Mucosa of descending colon (tissue), 3 donors: Measurements from ENCODE around the gene ZFP1. TPM values are rescaled to one million over a fixed set of nuclear protein-coding genes. Genes with fewer than 3 reads are reported as not detected.
A peak's percentile ranks its signal among the peaks of the same experiment; 100 is the strongest.

Experiments
- ATAC-seq: fragments of 200-7000 bp; cut with Tn5 transposase; one replicate; pipeline ENCODE4 v1.9.1; 2020; ENCODE audit warnings: mild to moderate bottlenecking, moderate library complexity
- DNase-seq, 3 donors: peaks; one replicate each; pipeline ENCODE4 v3.0.0-alpha.2; 2020
- H3K36me3 ChIP-seq: fragments of 200-600 bp; one replicate; pipeline ENCODE4 v1.8.0; 2021; ENCODE audit warnings: low read depth, mild to moderate bottlenecking
- H3K4me1 ChIP-seq: fragments of 200-600 bp; one replicate; pipeline ENCODE4 v1.8.0; 2021; ENCODE audit warnings: low read depth, mild to moderate bottlenecking
- H3K4me3 ChIP-seq: fragments of 200-600 bp; one replicate; pipeline ENCODE4 v1.8.0; 2021; ENCODE audit warnings: mild to moderate bottlenecking
- H3K9me3 ChIP-seq: fragments of 200-600 bp; one replicate; pipeline ENCODE4 v1.8.0; 2021; ENCODE audit warnings: mild to moderate bottlenecking
- CTCF ChIP-seq: fragments of 200-600 bp; IDR thresholded peaks from one replicate; pipeline ENCODE4 v1.8.0; 2022; ENCODE audit warnings: antibody characterized with exemption, mild to moderate bottlenecking
- intact Hi-C, 2 donors: fragments of 100-400 bp; cut with DNase I in 1 of 2; cut with micrococcal nuclease in 1 of 2; formaldehyde crosslinking; loops; one replicate each; pipeline versions ENCODE4 v1.11.0 to v1.11.1; 2022; cut with DNase I, micrococcal nuclease
- total RNA-seq, 3 donors: library from RNA; stranded (reverse); fragmentation: NEBNext Ultra II Directional in 2 of 3; extraction: Animal tissue kit (Norgen Biotek cat#: 25700) in 2 of 3; gene quantifications; one replicate each; pipeline versions ENCODE4 v1.2.1 to v1.2.4, GENCODE V29; 2021 to 2023
- donor health status: DM: no; HTN: no; CAD: no; lungs with moderate emphysema.
- donor health status: DM: no; HTN: no; CAD: no.
- donor health status: DM: no; HTN: yes; CAD: no.

Gene ZFP1
- total RNA-seq, 3 donors from 2014 or later, result 5.6 to 17.0 (median 6.9) TPM

GRCh38 chr16:75114946-75115825 lies 33.1 kb upstream of the ZFP1 start:
- ATAC-seq (no peak), DNase-seq (no peak)
- H3K9me3 ChIP-seq, result no peaks in the 10 kb centered on the region
- H3K36me3 ChIP-seq, result no peaks in the 10 kb centered on the region
- no peak overlapping the region for H3K4me3 ChIP-seq
- peaks cover 22% of the 10 kb centered on the region for H3K4me1 ChIP-seq
- intact Hi-C loops, result no loop called here
- TF ChIP-seq CTCF, result no peak

- peak within 1 kb of the TSS; percentile 21 for H3K4me3 ChIP-seq
- ATAC-seq, result peak; percentile 97
- peaks cover 1% of the 10 kb centered on the region for H3K9me3 ChIP-seq
- peak; percentile 87 to 90 (median 89) for DNase-seq
- H3K4me1 ChIP-seq, result peaks cover 11% of the 10 kb centered on the region
- no peak for TF ChIP-seq CTCF
- intact Hi-C loops, result no loop called here
- H3K36me3 ChIP-seq, result no peaks in the 10 kb centered on the region
Measured at GRCh38 chr16:75116081-75116910, 32.0 kb upstream of the ZFP1 start, which contains the start of gene LDHD. LDHD (minus strand) TSS chr16:75116780; CDS start chr16:75116720, 60 bp downstream.

- H3K4me1 ChIP-seq, result peaks cover 5% of the 10 kb centered on the region
- peaks cover 7% of the 10 kb centered on the region for H3K9me3 ChIP-seq
- H3K4me3 ChIP-seq, result no peak overlapping the region
- no peaks in the 10 kb centered on the region for H3K36me3 ChIP-seq
- intact Hi-C loops, result no loop called here
- DNase-seq, result no peak
- ATAC-seq, result no peak
- no peak for TF ChIP-seq CTCF
Measured at GRCh38 chr16:75116911-75117245, 31.4 kb upstream of the ZFP1 start.

- no peak for TF ChIP-seq CTCF
- DNase-seq, result no peak
Measured at GRCh38 chr16:75118943-75119539, 29.3 kb upstream of the ZFP1 start.

GRCh38 chr16:75120253-75120652 lies 28.1 kb upstream of the ZFP1 start:
- H3K4me3 ChIP-seq, result no peak overlapping the region
- no peak for ATAC-seq
- intact Hi-C loops, result no loop called here

More at GRCh38 chr16:75118943-75119539, 29.3 kb upstream of the ZFP1 start:
- no peak overlapping the region for H3K4me3 ChIP-seq
- H3K36me3 ChIP-seq, result no peaks in the 10 kb centered on the region
- peaks cover 5% of the 10 kb centered on the region for H3K4me1 ChIP-seq
- intact Hi-C loops, result no loop called here
- peaks cover 15% of the 10 kb centered on the region for H3K9me3 ChIP-seq
- ATAC-seq, result no peak

More at GRCh38 chr16:75120253-75120652, 28.1 kb upstream of the ZFP1 start:
- no peaks in the 10 kb centered on the region for H3K36me3 ChIP-seq
- TF ChIP-seq CTCF, result no peak
- DNase-seq, result no peak
- H3K9me3 ChIP-seq, result peaks cover 15% of the 10 kb centered on the region
- H3K4me1 ChIP-seq, result peaks cover 3% of the 10 kb centered on the region
